ENCODE results near the gene MARCHF4. TPM values are rescaled to one million over a fixed set of nuclear protein-coding genes. Genes with fewer than 3 reads are reported as not detected.
"Not testable (repeated sequence)": the region's sequence is repeated elsewhere in the genome, so short reads cannot be mapped to it uniquely, and the experiment has no call there.

Gene MARCHF4
- total and polyA plus RNA-seq, 4 donors: 0.04 to 0.34 (median 0.09) TPM

DNA sequence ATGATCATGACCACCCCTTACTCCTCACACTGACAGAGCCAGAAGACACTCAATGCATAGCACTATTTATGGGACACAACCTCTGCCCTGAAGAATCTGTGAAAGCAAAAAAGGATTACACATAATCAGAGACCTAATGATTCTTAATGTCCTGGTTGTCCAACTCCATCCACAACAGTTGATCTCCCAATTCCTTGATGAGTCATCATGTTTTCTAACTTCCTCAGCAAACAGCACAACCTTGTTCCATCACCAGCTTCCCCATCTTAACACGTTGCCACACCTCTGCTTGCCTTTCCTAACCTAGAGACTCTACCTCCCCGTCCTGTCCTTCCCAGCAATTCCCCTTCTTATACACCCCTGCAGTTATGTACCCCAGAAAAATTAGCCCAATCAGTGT is 13.2 kb upstream of the MARCHF4 start:
- Histone ChIP-seq H3K9me3 (ENCODE audit: control insufficient read depth in 4 of 4, insufficient read depth in 3 of 4, low read length in 3 of 4) (no peaks in the 10 kb centered on the region), H3K4me3 (no peak overlapping the region), H3K36me3 (ENCODE audit: control insufficient read depth in 4 of 4, insufficient read depth in 4 of 4, low read length in 4 of 4) (no peaks in the 10 kb centered on the region), H3K27ac (ENCODE audit: low read depth in 1 of 2, low read length in 1 of 2) (no peak overlapping the region), H3K27me3 (ENCODE audit: control insufficient read depth in 3 of 3, insufficient read depth in 3 of 3, low read length in 2 of 3) (peaks cover 0 to 3% (median 0%) of the 10 kb centered on the region in 3 donors), H3K9ac (ENCODE audit: insufficient read depth in 1 of 2, low read length in 2 of 2) (no peak overlapping the region), H3K4me1 (ENCODE audit: control insufficient read depth in 5 of 5, insufficient read depth in 5 of 5, low read length in 5 of 5) (no peaks in the 10 kb centered on the region)
- ATAC-seq (ENCODE audit: insufficient read depth, low FRiP score) (no peak), DNase-seq (no peak)
- TF ChIP-seq, protein P1, sequence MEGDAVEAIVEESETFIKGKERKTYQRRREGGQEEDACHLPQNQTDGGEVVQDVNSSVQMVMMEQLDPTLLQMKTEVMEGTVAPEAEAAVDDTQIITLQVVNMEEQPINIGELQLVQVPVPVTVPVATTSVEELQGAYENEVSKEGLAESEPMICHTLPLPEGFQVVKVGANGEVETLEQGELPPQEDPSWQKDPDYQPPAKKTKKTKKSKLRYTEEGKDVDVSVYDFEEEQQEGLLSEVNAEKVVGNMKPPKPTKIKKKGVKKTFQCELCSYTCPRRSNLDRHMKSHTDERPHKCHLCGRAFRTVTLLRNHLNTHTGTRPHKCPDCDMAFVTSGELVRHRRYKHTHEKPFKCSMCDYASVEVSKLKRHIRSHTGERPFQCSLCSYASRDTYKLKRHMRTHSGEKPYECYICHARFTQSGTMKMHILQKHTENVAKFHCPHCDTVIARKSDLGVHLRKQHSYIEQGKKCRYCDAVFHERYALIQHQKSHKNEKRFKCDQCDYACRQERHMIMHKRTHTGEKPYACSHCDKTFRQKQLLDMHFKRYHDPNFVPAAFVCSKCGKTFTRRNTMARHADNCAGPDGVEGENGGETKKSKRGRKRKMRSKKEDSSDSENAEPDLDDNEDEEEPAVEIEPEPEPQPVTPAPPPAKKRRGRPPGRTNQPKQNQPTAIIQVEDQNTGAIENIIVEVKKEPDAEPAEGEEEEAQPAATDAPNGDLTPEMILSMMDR (IDR thresholded peaks at IDR 0.05; ENCODE audit: control extremely low read depth, extremely low read depth): no peak
- 26 to 54% methylated on average over 2 of the region's 2 CpGs for WGBS, 2 donors

DNA sequence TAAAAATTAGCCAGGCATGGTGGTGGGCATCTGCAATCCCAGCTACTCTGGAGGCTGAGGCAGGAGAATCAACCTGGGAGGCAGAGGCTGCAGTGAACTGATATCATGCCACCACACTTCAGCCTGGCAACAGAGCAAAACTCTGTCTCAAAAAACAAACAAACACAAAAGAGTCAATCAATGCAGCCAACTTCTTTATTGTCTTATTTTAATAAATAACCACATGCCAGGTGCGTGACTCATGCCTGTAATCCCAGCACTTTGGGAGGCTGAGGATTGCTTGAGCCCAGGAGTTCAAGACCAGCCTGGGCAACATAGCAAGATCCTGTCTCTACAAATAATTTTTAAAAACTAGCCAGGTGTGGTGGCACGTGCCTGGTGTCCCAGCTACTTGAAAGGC is 12.1 kb upstream of the MARCHF4 start:
- not testable (repeated sequence) for DNase-seq; H3K9ac ChIP-seq (ENCODE audit: insufficient read depth in 1 of 2, low read length in 2 of 2); H3K36me3 ChIP-seq (ENCODE audit: control insufficient read depth in 4 of 4, insufficient read depth in 4 of 4, low read length in 4 of 4); H3K9me3 ChIP-seq (ENCODE audit: control insufficient read depth in 4 of 4, insufficient read depth in 3 of 4, low read length in 3 of 4); H3K27ac ChIP-seq (ENCODE audit: low read depth in 1 of 2, low read length in 1 of 2); H3K27me3 ChIP-seq (ENCODE audit: control insufficient read depth in 3 of 3, insufficient read depth in 3 of 3, low read length in 2 of 3); H3K4me1 ChIP-seq (ENCODE audit: control insufficient read depth in 5 of 5, insufficient read depth in 5 of 5, low read length in 5 of 5); ATAC-seq (ENCODE audit: insufficient read depth, low FRiP score); H3K4me3 ChIP-seq
- 85 to 90% methylated on average over 2 of the region's 2 CpGs for WGBS, 2 donors

DNA sequence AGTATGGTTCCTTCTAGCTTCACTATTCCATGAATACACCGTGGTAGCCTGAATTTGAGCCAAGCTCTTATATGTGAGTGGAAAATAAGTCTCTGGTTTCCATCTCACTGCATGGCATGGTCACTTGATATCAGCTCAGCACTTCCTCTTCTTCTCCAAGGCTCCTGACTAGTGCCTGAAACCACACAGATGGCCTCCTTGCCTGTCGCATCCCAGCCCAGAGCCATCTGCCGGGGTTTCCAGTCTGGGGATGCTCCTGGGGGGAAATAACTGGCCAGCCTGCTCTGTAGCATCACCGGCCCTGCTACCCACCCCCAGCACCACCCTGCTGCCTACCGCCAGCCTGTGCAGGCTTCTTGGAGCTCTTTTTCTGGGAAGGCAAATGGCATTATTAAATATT is 7.7 kb upstream of the MARCHF4 start:
- TF ChIP-seq, protein P1 (IDR thresholded peaks at IDR 0.05; ENCODE audit: control extremely low read depth, extremely low read depth): no peak
- Histone ChIP-seq H3K4me1 (ENCODE audit: control insufficient read depth in 5 of 5, insufficient read depth in 5 of 5, low read length in 5 of 5) (no peaks in the 10 kb centered on the region), H3K36me3 (ENCODE audit: control insufficient read depth in 4 of 4, insufficient read depth in 4 of 4, low read length in 4 of 4) (no peaks in the 10 kb centered on the region), H3K27ac (ENCODE audit: low read depth in 1 of 2, low read length in 1 of 2) (no peak overlapping the region), H3K4me3 (no peak overlapping the region), H3K9me3 (ENCODE audit: control insufficient read depth in 4 of 4, insufficient read depth in 3 of 4, low read length in 3 of 4) (no peaks in the 10 kb centered on the region), H3K9ac (ENCODE audit: insufficient read depth in 1 of 2, low read length in 2 of 2) (no peak overlapping the region), H3K27me3 (ENCODE audit: control insufficient read depth in 3 of 3, insufficient read depth in 3 of 3, low read length in 2 of 3) (no peaks in the 10 kb centered on the region)
- no peak for DNase-seq
- WGBS, 2 donors: 82 to 88% methylated on average over 5 of the region's 5 CpGs
- ATAC-seq (ENCODE audit: insufficient read depth, low FRiP score): no peak

DNA sequence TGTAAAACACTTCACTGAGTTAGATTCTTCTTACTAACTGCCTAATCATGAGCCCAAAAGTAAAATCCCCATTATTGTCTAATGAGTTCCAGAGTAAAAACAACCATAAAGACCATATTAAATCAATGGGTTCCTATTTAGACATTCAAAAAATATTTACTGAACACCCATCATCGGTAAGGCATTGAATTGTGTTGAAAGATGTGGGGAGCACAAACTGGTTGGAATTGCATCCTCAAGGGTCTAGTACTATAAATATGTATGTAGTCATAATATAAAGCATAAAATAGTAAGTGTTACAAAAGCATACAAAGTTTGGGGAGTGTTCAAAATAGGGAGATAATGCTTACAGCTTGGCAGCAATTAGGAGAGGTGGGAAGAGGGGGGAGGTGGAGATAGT is 3.0 kb upstream of the MARCHF4 start:
- WGBS, 2 donors: 84 to 95% methylated on average over 1 of the region's 1 CpG
- no peak for ATAC-seq (ENCODE audit: insufficient read depth, low FRiP score)
- peaks cover 13 to 21% (median 16%) of the 10 kb centered on the region in 3 donors for H3K27me3 ChIP-seq (ENCODE audit: control insufficient read depth in 3 of 3, insufficient read depth in 3 of 3, low read length in 2 of 3)
- TF ChIP-seq, protein P1 (IDR thresholded peaks at IDR 0.05; ENCODE audit: control extremely low read depth, extremely low read depth): no peak
- no peak overlapping the region for H3K9ac ChIP-seq (ENCODE audit: insufficient read depth in 1 of 2, low read length in 2 of 2)
- H3K4me3 ChIP-seq: no peak overlapping the region
- H3K9me3 ChIP-seq (ENCODE audit: control insufficient read depth in 4 of 4, insufficient read depth in 3 of 4, low read length in 3 of 4): no peaks in the 10 kb centered on the region
- no peak overlapping the region for H3K27ac ChIP-seq (ENCODE audit: low read depth in 1 of 2, low read length in 1 of 2)
- H3K4me1 ChIP-seq (ENCODE audit: control insufficient read depth in 5 of 5, insufficient read depth in 5 of 5, low read length in 5 of 5): peaks cover 0 to 14% (median 4%) of the 10 kb centered on the region in 5 donors
- no peak for DNase-seq
- H3K36me3 ChIP-seq (ENCODE audit: control insufficient read depth in 4 of 4, insufficient read depth in 4 of 4, low read length in 4 of 4): no peaks in the 10 kb centered on the region
